H1 (cell line): Measurements from ENCODE around the gene ARID1B. TPM values are rescaled to one million over a fixed set of nuclear protein-coding genes. Genes with fewer than 3 reads are reported as not detected.

Experiments used
- CTCF ChIA-PET: fragments of 300-600 bp; sonication (Branson Sonifier 250); formaldehyde crosslinking; loops from one replicate; lab custom pipeline; 2021; ENCODE audit not compliant: partially characterized antibody; lab: Charles Lee
- POLR2A ChIA-PET: fragments of 300-600 bp; sonication (Branson Sonifier 250); formaldehyde crosslinking; loops from one replicate; lab custom pipeline; 2021; ENCODE audit warnings: inconsistent platforms; ENCODE audit not compliant: partially characterized antibody; lab: Charles Lee
- DNase-seq, 2 experiments: peaks; one replicate each; pipeline versions ENCODE4 v3.0.0 to v3.0.0-alpha.2; 2010 to 2022; ENCODE audit warnings: low spot score in 2 of 2, low read depth in 1 of 2, mixed read lengths in 1 of 2
- FAIRE-seq: peaks from 2 replicates; lab custom pipeline; 2011; peaks lifted over from hg19 to GRCh38; lab: Jason Lieb, UNC
- H2AFZ ChIP-seq: 2 replicates; pipeline ENCODE4 v1.8.1; 2012; ENCODE audit warnings: low read length, inconsistent platforms
- H2AK5ac ChIP-seq: 2 replicates; pipeline ENCODE4 v1.6.1; 2013; ENCODE audit warnings: low read depth, low read length
- H2BK120ac ChIP-seq: replicated peaks from 2 replicates; pipeline ENCODE3; 2013; ENCODE audit warnings: low read depth, low read length, inconsistent platforms
- H2BK12ac ChIP-seq: 2 replicates; pipeline ENCODE4 v1.6.1; 2013; ENCODE audit warnings: low read depth, low read length
- H2BK15ac ChIP-seq: 2 replicates; pipeline ENCODE4 v1.6.1; 2013; ENCODE audit warnings: low read length
- H2BK20ac ChIP-seq: 2 replicates; pipeline ENCODE4 v1.6.1; 2013; ENCODE audit warnings: low read length
- H2BK5ac ChIP-seq: 2 replicates; pipeline ENCODE4 v1.6.1; 2013; ENCODE audit warnings: low read depth, low read length
- H3K14ac ChIP-seq: 2 replicates; pipeline ENCODE4 v1.6.1; 2013; ENCODE audit warnings: inconsistent platforms; ENCODE audit not compliant: insufficient read length
- H3K18ac ChIP-seq: 2 replicates; pipeline ENCODE4 v1.6.1; 2013; ENCODE audit warnings: low read length; ENCODE audit errors: extremely low read depth
- H3K23ac ChIP-seq: 2 replicates; pipeline ENCODE4 v1.6.1; 2013; ENCODE audit warnings: inconsistent platforms; ENCODE audit not compliant: insufficient read length
- H3K23me2 ChIP-seq: 2 replicates; pipeline ENCODE4 v1.6.1; 2013; ENCODE audit warnings: low read depth, low read length
- H3K27ac ChIP-seq: 2 replicates; pipeline ENCODE4 v1.6.1; 2011; ENCODE audit warnings: low read depth, low read length, inconsistent platforms
- H3K27me3 ChIP-seq, 4 experiments: replicated peaks in 1 of 4; 1 replicate in 1 of 4; 2 replicates in 3 of 4; pipeline versions ENCODE4 v1.6.1 to v1.8.1; 2011 to 2013; ENCODE audit warnings: low read length in 3 of 4, mild to moderate bottlenecking in 3 of 4, inconsistent platforms in 2 of 4, mixed read lengths in 2 of 4, moderate library complexity in 1 of 4; ENCODE audit not compliant: control insufficient read depth in 3 of 4, insufficient read depth in 3 of 4; ENCODE audit errors: extremely low read depth in 1 of 4
- H3K36me3 ChIP-seq, 4 experiments: 2 replicates each; pipeline versions ENCODE4 v1.6.1 to v1.8.1; 2011 to 2013; ENCODE audit warnings: mild to moderate bottlenecking in 4 of 4, low read length in 3 of 4, moderate library complexity in 2 of 4, control low read depth in 1 of 4, inconsistent platforms in 1 of 4; ENCODE audit not compliant: insufficient read depth in 4 of 4, control insufficient read depth in 2 of 4
- H3K4ac ChIP-seq: replicated peaks from 2 replicates; pipeline ENCODE3; 2013; ENCODE audit warnings: low read length, low read depth, mixed read lengths, inconsistent platforms; ENCODE audit not compliant: insufficient read length
- H3K4me1 ChIP-seq, 4 experiments: replicated peaks in 1 of 4; 1 replicate in 1 of 4; 2 replicates in 3 of 4; pipeline versions ENCODE4 v1.6.1 to v1.8.1; 2011 to 2013; ENCODE audit warnings: low read length in 3 of 4, inconsistent platforms in 2 of 4, mixed read lengths in 1 of 4; ENCODE audit not compliant: insufficient read depth in 4 of 4, control insufficient read depth in 3 of 4
- H3K4me2 ChIP-seq, 2 experiments: 2 replicates each; pipeline versions ENCODE4 v1.6.1 to v1.8.1; 2011 to 2013; ENCODE audit warnings: low read depth in 2 of 2, low read length in 2 of 2, control low read depth in 1 of 2, inconsistent platforms in 1 of 2, mild to moderate bottlenecking in 1 of 2; ENCODE audit not compliant: insufficient read depth in 1 of 2
- H3K4me3 ChIP-seq, 4 experiments: fragments of 200-600, 300-600 bp in 1 of 4; sonication (generic), shearing (Covaris generic), sonication (Bioruptor Twin) in 1 of 4; 2 replicates each; pipeline versions ENCODE4 v1.5.1 to v1.8.1; 2011 to 2016; ENCODE audit warnings: low read length in 4 of 4, low read depth in 3 of 4, control low read depth in 2 of 4, inconsistent platforms in 2 of 4, mild to moderate bottlenecking in 2 of 4, mixed read lengths in 1 of 4, moderate library complexity in 1 of 4; ENCODE audit not compliant: insufficient read depth in 2 of 4; ENCODE audit errors: extremely low read depth in 1 of 4
- H3K56ac ChIP-seq: replicated peaks from 2 replicates; pipeline ENCODE3; 2013; ENCODE audit warnings: low read depth, mild to moderate bottlenecking, mixed read lengths, low read length, inconsistent platforms; ENCODE audit not compliant: insufficient read length
- H3K79me1 ChIP-seq: 2 replicates; pipeline ENCODE4 v1.6.1; 2013; ENCODE audit warnings: low read depth, low read length, control low read depth
- H3K79me2 ChIP-seq, 2 experiments: 2 replicates each; pipeline versions ENCODE4 v1.6.1 to v1.8.1; 2012 to 2013; ENCODE audit warnings: low read length in 2 of 2, mild to moderate bottlenecking in 2 of 2, inconsistent platforms in 1 of 2; ENCODE audit not compliant: insufficient read depth in 2 of 2, control insufficient read depth in 1 of 2
- H3K9ac ChIP-seq, 4 experiments: replicated peaks in 1 of 4; 1 replicate in 1 of 4; 2 replicates in 3 of 4; pipeline versions ENCODE4 v1.6.1 to v1.8.1; 2011 to 2013; ENCODE audit warnings: low read depth in 3 of 4, low read length in 3 of 4, control low read depth in 2 of 4, mild to moderate bottlenecking in 2 of 4, moderate library complexity in 2 of 4, inconsistent platforms in 1 of 4; ENCODE audit errors: extremely low read depth in 1 of 4
- H3K9me3 ChIP-seq, 2 experiments: 2 replicates each; pipeline versions ENCODE4 v1.6.1 to v1.8.1; 2012 to 2013; ENCODE audit warnings: mild to moderate bottlenecking in 2 of 2, moderate library complexity in 2 of 2, control low read depth in 1 of 2, inconsistent platforms in 1 of 2, low read depth in 1 of 2, low read length in 1 of 2, mixed read lengths in 1 of 2; ENCODE audit not compliant: insufficient read depth in 2 of 2
- H4K20me1 ChIP-seq, 2 experiments: replicated peaks in 1 of 2; 2 replicates each; pipeline versions ENCODE3 to v1.8.1; 2011 to 2013; ENCODE audit warnings: inconsistent platforms in 2 of 2, low read length in 2 of 2, mild to moderate bottlenecking in 1 of 2; ENCODE audit not compliant: insufficient read depth in 2 of 2, control insufficient read depth in 1 of 2
- H4K5ac ChIP-seq: 2 replicates; pipeline ENCODE4 v1.6.1; 2013; ENCODE audit warnings: low read length, low read depth, mixed read lengths, inconsistent platforms; ENCODE audit not compliant: insufficient read length
- H4K8ac ChIP-seq: 2 replicates; pipeline ENCODE4 v1.8.0; 2013; ENCODE audit warnings: mild to moderate bottlenecking, moderate library complexity, low read length, inconsistent platforms; ENCODE audit not compliant: insufficient read depth; ENCODE audit errors: extremely low read depth
- H4K91ac ChIP-seq: replicated peaks from 2 replicates; pipeline ENCODE3; 2013; ENCODE audit warnings: low read length, mixed read lengths, inconsistent platforms; ENCODE audit not compliant: insufficient read length
- CREB1 ChIP-seq: IDR thresholded peaks from 2 replicates; pipeline ENCODE4 v1.6.1; 2012; ENCODE audit warnings: inconsistent platforms
- EP300 ChIP-seq, 2 experiments: IDR thresholded peaks; 1 replicate in 1 of 2; 2 replicates in 1 of 2; pipeline ENCODE4 v1.6.1; 2011 to 2012; ENCODE audit warnings: low read depth in 2 of 2, low read length in 2 of 2, mild to moderate bottlenecking in 2 of 2, borderline replicate concordance in 1 of 2, inconsistent platforms in 1 of 2, moderate library complexity in 1 of 2
- WGBS, 2 experiments: shearing (Covaris generic) in 1 of 2; methylation state at CpG; one replicate each; pipeline versions ENCODE4 v1.1.6 to v1.1.7; 2013 to 2015; ENCODE audit warnings: low lambda C conversion rate in 2 of 2, mixed read lengths in 2 of 2, inconsistent platforms in 1 of 2, low coverage in 1 of 2, missing lambda C conversion rate in 1 of 2; ENCODE audit not compliant: insufficient replicate concordance in 2 of 2, insufficient coverage in 1 of 2, insufficient read length in 1 of 2; ENCODE audit errors: extremely low coverage in 1 of 2, missing lambda C conversion rate in 1 of 2; 5-methylcytosine and 5-hydroxymethylcytosine counted together
- polyA plus RNA-seq, 7 experiments: library from polyadenylated mRNA; depleted of rRNA in 3 of 7; stranded (reverse) in 5 of 7; unstranded in 2 of 7; fragments of >200 nt in 5 of 7; fragments of 200-250 nt in 2 of 7; gene quantifications; 1 replicate in 5 of 7; 2 replicates in 1 of 7; 4 replicates in 1 of 7; pipeline versions ENCODE4 v1.2.1 to v1.2.3, GENCODE V29; 2011 to 2013; ENCODE audit warnings: missing spikeins in 2 of 7, mixed read lengths in 2 of 7
- total RNA-seq: library from RNA; stranded (reverse); fragmentation: NEBNext Ultra II Directional; extraction: Animal tissue kit (Norgen Biotek cat#: 25700); gene quantifications from 2 replicates; pipeline ENCODE4 v1.2.1, GENCODE V29; 2021

Gene ARID1B
- total and polyA plus RNA-seq, 2 of the 8 experiments (the other 6 are each of a cell fraction or from before 2014, with no cell fraction given) = 24.3 to 70.3 TPM

DNA sequence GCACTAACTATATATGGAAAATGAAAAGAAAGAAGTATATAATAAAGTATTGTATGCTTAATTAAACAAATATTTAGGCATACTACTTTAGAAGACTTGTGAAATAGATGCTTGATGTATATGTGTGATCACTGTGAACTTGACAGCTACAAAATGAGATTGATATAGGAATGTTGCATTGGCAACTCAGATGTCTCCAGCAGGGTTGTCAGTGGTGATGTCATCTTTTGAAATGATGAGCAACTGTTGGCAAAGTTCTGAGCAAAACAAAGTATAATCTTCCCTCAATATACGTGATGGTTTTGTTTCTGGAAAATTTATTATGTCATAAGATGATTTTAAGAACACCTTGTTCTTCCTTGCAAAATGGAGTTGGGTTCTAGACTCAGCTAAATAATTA lies 133.8 kb downstream of the ARID1B start:
- Histone ChIP-seq H3K4ac (no peak overlapping the region), H2BK12ac (no peak overlapping the region), H3K18ac (no peak overlapping the region), H2BK20ac (no peak overlapping the region), H3K4me2 (no peak overlapping the region), H2BK15ac (no peak overlapping the region), H2BK120ac (no peak overlapping the region), H3K23me2 (no peaks in the 10 kb centered on the region; the same call in 1 of the 2 replicates), H3K9ac (no peak overlapping the region), H3K4me3 (no peak overlapping the region), H3K14ac (no peak overlapping the region), H3K27ac (no peak overlapping the region), H3K79me2 (peaks cover 4 to 72% of the 10 kb centered on the region in 2 experiments), H4K8ac (no peak overlapping the region), H2BK5ac (no peak overlapping the region), H3K9me3 (no peaks in the 10 kb centered on the region), H3K27me3 (no peaks in the 10 kb centered on the region)
- WGBS, 2 experiments = 100% methylated on average over 1 of the region's 1 CpG; no CpG with 5 or more reads in 1 of the 2 experiments
- no peak for FAIRE-seq
- TF ChIP-seq EP300 (IDR thresholded peaks at IDR 0.05; ENCODE audit: borderline replicate concordance in 1 of 2, low read depth in 2 of 2, low read length in 2 of 2) (no peak), CREB1 (no peak)
- TF ChIP-seq, all 59 proteins: peak for 0
- H4K91ac ChIP-seq = no peak overlapping the region
- POLR2A ChIA-PET = interaction anchor here (0.8 kb wide), 1 partner anchor 13 kb away, joined by 3 read pairs; no protein-coding TSS in a partner anchor
- H3K36me3 ChIP-seq = no peaks in the 10 kb centered on the region
- H4K20me1 ChIP-seq = peaks cover 2 to 7% of the 10 kb centered on the region in 2 experiments
- H2AK5ac ChIP-seq = no peak overlapping the region
- H3K23ac ChIP-seq = no peak overlapping the region
- peaks cover 0 to 5% (median 2%) of the 10 kb centered on the region in 4 experiments; a peak in 3 of 7 replicates for H3K4me1 ChIP-seq
- CTCF ChIA-PET = interaction anchor here (0.6 to 2.3 kb wide), 3 partner anchors 12 to 215 kb away, joined by 3 to 7 read pairs (median 3); no protein-coding TSS in a partner anchor
- peaks cover 5% of the 10 kb centered on the region; the same call in 1 of the 2 replicates for H3K79me1 ChIP-seq
- H2AFZ ChIP-seq = no peak overlapping the region
- no peak for DNase-seq
- H3K56ac ChIP-seq = no peak overlapping the region
- H4K5ac ChIP-seq = no peak overlapping the region
